SK-N-SH (cell line): Measurements from ENCODE around the gene LRRC26.
"Not testable (repeated sequence)": the region's sequence is repeated elsewhere in the genome, so short reads cannot be mapped to it uniquely, and the experiment has no call there.

Experiments
- CTCF ChIP-seq: fragments of 200-600 bp; sonication (generic); IDR thresholded peaks from 2 replicates; pipeline ENCODE4 v1.6.1; 2017; ENCODE audit warnings: antibody characterized with exemption, mild to moderate bottlenecking, moderate library complexity
- EP300 ChIP-seq, 2 experiments: IDR thresholded peaks; 2 replicates each; pipeline versions ENCODE4 v1.4.0 to v1.6.1; 2012; ENCODE audit warnings: borderline replicate concordance in 1 of 2, low read depth in 1 of 2, low read length in 1 of 2
- EZH2phosphoT487 ChIP-seq: fragments of 200-600 bp; sonication (generic); IDR thresholded peaks from 2 replicates; pipeline ENCODE4 v1.6.1; 2017; ENCODE audit warnings: low read depth, mixed run types, mild to moderate bottlenecking, antibody characterized with exemption, moderate library complexity, borderline replicate concordance
- FOXM1 ChIP-seq: IDR thresholded peaks from 2 replicates; pipeline ENCODE4 v1.4.0; 2012; ENCODE audit warnings: low read depth, mild to moderate bottlenecking
- GATA2 ChIP-seq: sonication (generic); formaldehyde crosslinking; IDR thresholded peaks from 2 replicates; pipeline ENCODE4 v1.5.0; 2020; ENCODE audit warnings: mild to moderate bottlenecking, missing genetic modification reagents
- MAX ChIP-seq: IDR thresholded peaks from 2 replicates; pipeline ENCODE4 v1.4.0; 2012; ENCODE audit warnings: low read depth
- NFIC ChIP-seq: IDR thresholded peaks from 2 replicates; pipeline ENCODE4 v1.4.0; 2012; ENCODE audit warnings: borderline replicate concordance
- POLR2AphosphoS5 ChIP-seq: IDR thresholded peaks from 2 replicates; pipeline ENCODE4 v1.6.1; 2012; ENCODE audit warnings: low read depth, low read length
- RAD21 ChIP-seq: IDR thresholded peaks from 2 replicates; pipeline ENCODE4 v1.6.1; 2012; ENCODE audit warnings: mild to moderate bottlenecking, low read length
- SMC3 ChIP-seq: IDR thresholded peaks from 2 replicates; pipeline ENCODE4 v1.6.1; 2012; ENCODE audit warnings: low read depth, low read length, improper control_type of control experiment
- TCF12 ChIP-seq: IDR thresholded peaks from 2 replicates; pipeline ENCODE4 v1.4.0; 2012
- TEAD4 ChIP-seq: IDR thresholded peaks from 2 replicates; pipeline ENCODE4 v1.4.0; 2012; ENCODE audit warnings: mild to moderate bottlenecking, borderline replicate concordance; ENCODE audit not compliant: insufficient read depth
- USF1 ChIP-seq: IDR thresholded peaks from 2 replicates; pipeline ENCODE4 v1.4.0; 2012; ENCODE audit warnings: low read depth, borderline replicate concordance

- TF ChIP-seq USF1; CTCF; GATA2 (CRISPR knock-in tag); EP300 (IDR thresholded peaks at IDR 0.05; ENCODE audit: borderline replicate concordance in 1 of 2, low read depth in 1 of 2, low read length in 1 of 2); SMC3; NFIC; RAD21; MAX; EZH2phosphoT487; TEAD4; FOXM1; TCF12; POLR2AphosphoS5: not testable (repeated sequence)
These were observed 47.7 kb downstream of the LRRC26 start for GRCh38 chr9:137121927-137122795.
